Aorta (tissue), 5 donors: ENCODE data around the gene SPC25. TPM values are rescaled to one million over a fixed set of nuclear protein-coding genes. Genes with fewer than 3 reads are reported as not detected.

Experiments used
- ATAC-seq: fragments of 200-7000 bp; cut with Tn5 transposase; one replicate; pipeline ENCODE4 v1.9.1; 2022; ENCODE audit warnings: moderate library complexity; ENCODE audit not compliant: low FRiP score
- DNase-seq, 2 donors: peaks; one replicate each; pipeline ENCODE4 v3.0.0-alpha.2; 2020
- H3K27ac ChIP-seq, 2 donors: one replicate each; pipeline ENCODE4 v1.5.1; 2013; ENCODE audit warnings: low read length in 2 of 2, mild to moderate bottlenecking in 2 of 2, moderate library complexity in 2 of 2, control low read depth in 1 of 2, inconsistent platforms in 1 of 2, low read depth in 1 of 2
- H3K27me3 ChIP-seq, 2 donors: one replicate each; pipeline ENCODE4 v1.6.1; 2013; ENCODE audit warnings: control low read depth in 1 of 2, low read length in 1 of 2, mild to moderate bottlenecking in 1 of 2, moderate library complexity in 1 of 2; ENCODE audit not compliant: insufficient read depth in 2 of 2, control insufficient read depth in 1 of 2
- H3K36me3 ChIP-seq, 2 donors: one replicate each; pipeline ENCODE4 v1.6.1; 2013; ENCODE audit warnings: control low read depth in 1 of 2, low read length in 1 of 2, mild to moderate bottlenecking in 1 of 2; ENCODE audit not compliant: insufficient read depth in 2 of 2, control insufficient read depth in 1 of 2
- H3K4me1 ChIP-seq, 2 donors: one replicate each; pipeline ENCODE4 v1.6.1; 2013; ENCODE audit warnings: low read length in 2 of 2, control low read depth in 1 of 2, mild to moderate bottlenecking in 1 of 2, moderate library complexity in 1 of 2; ENCODE audit not compliant: insufficient read depth in 2 of 2, control insufficient read depth in 1 of 2
- H3K4me3 ChIP-seq, 2 donors: one replicate each; pipeline ENCODE4 v1.5.1; 2013; ENCODE audit warnings: low read length in 2 of 2, control low read depth in 1 of 2, mild to moderate bottlenecking in 1 of 2
- H3K9me3 ChIP-seq: one replicate; pipeline ENCODE4 v1.6.1; 2013; ENCODE audit warnings: mild to moderate bottlenecking, low read length; ENCODE audit not compliant: control insufficient read depth
- WGBS, 2 donors: extraction: QIAGEN DNeasy Blood & Tissue Kit; methylation state at CpG; one replicate each; pipeline ENCODE4 v1.1.7; 2013; 5-methylcytosine and 5-hydroxymethylcytosine counted together
- intact Hi-C, 2 donors: fragments of 100-400 bp; cut with DNase I; formaldehyde crosslinking; loops; one replicate each; pipeline versions ENCODE4 v1.14.2 to v1.15.0; 2022
- polyA plus RNA-seq, 2 donors: library from polyadenylated mRNA; stranded (reverse); fragments of 200-250 nt; gene quantifications; one replicate each; pipeline ENCODE4 v1.2.3, GENCODE V29; 2013
- total RNA-seq, 2 donors: library from RNA; stranded (reverse); fragmentation: NEBNext Ultra II Directional; extraction: Animal tissue kit (Norgen Biotek cat#: 25700); gene quantifications; one replicate each; pipeline ENCODE4 v1.2.1, GENCODE V29; 2021
- donor health status: healthy with polysubstance abuse.
- donor health status: Bipolar disorder and iron deficiency.
- donor health status: DM: no; HTN: no; CAD: no.
- donor health status: DM: no; HTN: no; CAD: no.
- donor health status: DM: yes; HTN: yes; CAD: no.

Gene SPC25
- total and polyA plus RNA-seq, 4 donors, result 0.23 to 1.0 (median 0.76) TPM

DNA sequence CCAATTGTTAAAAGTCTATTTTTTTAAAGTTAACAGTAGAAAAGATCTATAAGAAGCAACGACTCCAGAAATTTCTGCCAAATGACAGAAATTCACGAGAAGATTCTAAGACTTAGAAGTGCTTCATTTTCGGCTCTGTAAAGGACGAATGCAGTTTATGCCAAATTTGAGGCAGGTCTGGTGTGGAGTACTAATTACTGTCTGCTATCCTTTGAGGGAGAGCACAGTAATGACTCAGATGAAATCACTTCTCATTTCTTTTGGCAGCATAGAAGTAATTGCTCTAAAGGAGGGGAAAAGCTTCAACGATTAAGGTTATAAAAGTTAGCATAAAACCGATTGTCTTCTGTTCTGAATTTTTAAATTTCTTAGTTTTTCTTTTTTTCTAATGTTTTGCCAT, 22.2 kb upstream of the SPC25 start:
- ATAC-seq (no peak), DNase-seq (no peak)
- H3K36me3 ChIP-seq, result no peaks in the 10 kb centered on the region
- no peak overlapping the region for H3K27ac ChIP-seq
- no peaks in the 10 kb centered on the region for H3K4me1 ChIP-seq
- H3K27me3 ChIP-seq, result peaks cover 0 to 3% of the 10 kb centered on the region in 2 donors
- WGBS, 2 donors, result 50 to 51% methylated on average over 6 of the region's 6 CpGs
- no peak overlapping the region for H3K4me3 ChIP-seq
- H3K9me3 ChIP-seq, result no peaks in the 10 kb centered on the region
- intact Hi-C loops, result loop anchor here in 1 of 2 donors (10.0 kb wide), 1 partner anchor 558 kb away; no protein-coding TSS in a partner anchor

DNA sequence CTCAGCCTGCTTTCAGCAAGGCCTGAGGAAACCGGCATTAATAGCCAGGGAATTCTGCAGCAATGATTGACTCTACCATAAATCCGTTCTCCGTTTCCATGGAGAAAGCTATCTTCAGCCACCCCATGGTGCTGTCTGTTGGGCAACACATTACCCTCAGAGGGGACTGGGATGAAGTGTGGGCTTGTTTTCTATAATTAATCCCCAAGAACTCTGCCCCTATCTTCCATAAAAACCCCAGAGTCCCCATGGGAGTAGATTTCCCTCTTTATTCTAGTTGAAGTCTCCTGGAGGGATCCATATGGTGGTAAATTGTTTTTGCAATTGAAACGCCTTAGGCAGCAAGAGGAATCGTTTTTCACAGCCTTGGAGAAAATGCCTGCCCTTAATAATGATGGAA, 20.1 kb upstream of the SPC25 start:
- Histone ChIP-seq H3K9me3 (no peaks in the 10 kb centered on the region), H3K4me1 (no peaks in the 10 kb centered on the region), H3K27ac (no peak overlapping the region), H3K4me3 (no peak overlapping the region), H3K36me3 (no peaks in the 10 kb centered on the region), H3K27me3 (peaks cover 0 to 3% of the 10 kb centered on the region in 2 donors)
- intact Hi-C loops, result loop anchor here in 1 of 2 donors (10.0 kb wide), 1 partner anchor 556 kb away; no protein-coding TSS in a partner anchor
- no peak for DNase-seq
- no peak for ATAC-seq
- 74 to 75% methylated on average over 5 of the region's 5 CpGs for WGBS, 2 donors

DNA sequence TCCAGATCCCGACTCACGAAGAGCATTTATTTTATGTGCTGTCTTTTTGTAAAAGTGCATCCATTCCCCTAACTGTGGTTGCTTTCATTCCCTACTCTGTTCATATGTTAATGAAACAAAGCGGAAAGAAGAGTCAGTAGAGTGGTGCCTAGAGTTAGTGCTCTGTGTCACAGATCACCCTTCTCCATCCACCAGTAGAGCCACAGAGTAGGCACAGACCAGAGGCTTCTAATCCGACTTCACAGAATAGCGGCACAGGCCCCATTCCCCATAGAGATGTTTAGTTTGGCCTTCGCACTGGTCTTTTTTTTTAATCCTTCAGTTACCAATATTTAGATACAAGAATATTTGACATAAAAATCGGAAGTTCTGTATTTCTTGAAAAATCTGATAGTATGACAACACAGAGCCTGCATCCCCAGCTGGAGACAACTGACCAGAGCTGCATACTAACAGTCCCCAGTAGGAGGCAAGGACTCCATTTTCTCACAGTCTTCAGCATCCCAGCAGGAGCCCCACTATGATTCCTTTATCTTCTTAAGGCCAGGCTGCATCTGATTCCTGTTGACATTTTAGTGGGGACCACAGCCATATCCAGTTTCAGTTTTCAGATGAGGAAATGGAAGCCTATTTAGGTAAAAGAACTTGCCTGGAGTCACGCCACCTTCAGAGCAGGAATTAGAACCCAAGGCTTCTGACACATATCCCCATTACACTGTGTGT, 17.9 kb upstream of the SPC25 start:
- 91% methylated on average over 8 of the region's 8 CpGs for WGBS, 2 donors

DNA sequence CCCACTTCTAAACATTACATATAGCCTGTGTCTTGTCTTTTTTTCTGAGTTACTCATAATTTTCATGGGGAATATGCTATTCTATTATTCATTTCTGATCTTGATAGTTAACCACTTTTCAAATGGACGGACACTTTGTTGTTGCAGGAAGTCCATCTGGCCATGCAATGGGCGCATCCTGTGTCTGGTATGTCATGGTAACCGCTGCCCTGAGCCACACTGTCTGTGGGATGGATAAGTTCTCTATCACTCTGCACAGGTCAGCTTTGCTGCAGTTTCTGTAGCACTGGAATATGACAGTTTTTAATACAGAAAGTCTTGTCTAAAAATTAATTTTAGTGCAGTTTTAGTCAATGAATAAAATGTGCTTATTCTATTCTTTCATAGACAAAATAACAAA, 14.1 kb upstream of the SPC25 start:
- H3K27me3 ChIP-seq, result peaks cover 0 to 1% of the 10 kb centered on the region in 2 donors
- H3K36me3 ChIP-seq, result no peaks in the 10 kb centered on the region
- WGBS, 2 donors, result 86 to 93% methylated on average over 3 of the region's 3 CpGs
- H3K4me3 ChIP-seq, result no peak overlapping the region
- no peaks in the 10 kb centered on the region for H3K9me3 ChIP-seq
- DNase-seq (no peak), ATAC-seq (no peak)
- H3K27ac ChIP-seq, result no peak overlapping the region
- intact Hi-C loops, result no loop called here
- H3K4me1 ChIP-seq, result no peaks in the 10 kb centered on the region

More for the DNA sequence above, 17.9 kb upstream of the SPC25 start:
- H3K4me3 ChIP-seq, result no peak overlapping the region
- no peaks in the 10 kb centered on the region for H3K9me3 ChIP-seq
- H3K36me3 ChIP-seq, result no peaks in the 10 kb centered on the region
- ATAC-seq (no peak), DNase-seq (no peak)
- intact Hi-C loops, result no loop called here
- H3K4me1 ChIP-seq, result no peaks in the 10 kb centered on the region
- H3K27ac ChIP-seq, result no peak overlapping the region
- H3K27me3 ChIP-seq, result peaks cover 0 to 3% of the 10 kb centered on the region in 2 donors

DNA sequence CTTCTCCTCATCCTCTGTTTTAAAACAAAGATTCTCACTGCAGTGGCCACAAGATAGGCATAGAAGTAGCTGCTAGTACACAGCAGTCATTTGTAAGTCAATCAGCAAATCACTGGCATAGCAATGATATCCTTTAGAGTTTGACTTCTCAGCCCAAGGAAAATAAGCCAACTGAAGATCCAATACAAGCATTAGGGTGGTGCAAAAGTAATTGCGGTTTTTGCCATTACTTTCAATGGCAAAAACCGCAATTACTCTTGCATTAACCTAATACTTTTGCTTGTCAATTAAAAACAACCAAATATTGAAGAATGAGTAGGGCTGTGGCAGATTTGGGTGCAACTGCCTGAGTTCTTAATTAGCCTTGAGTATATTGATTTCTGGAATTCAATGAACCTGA, 13.7 kb upstream of the SPC25 start:
- DNase-seq, result no peak
- intact Hi-C loops, result no loop called here
- Histone ChIP-seq H3K36me3 (no peaks in the 10 kb centered on the region), H3K27ac (no peak overlapping the region), H3K4me1 (no peaks in the 10 kb centered on the region), H3K9me3 (no peaks in the 10 kb centered on the region), H3K27me3 (peaks cover 0 to 1% of the 10 kb centered on the region in 2 donors), H3K4me3 (no peak overlapping the region)
- no peak for ATAC-seq
- WGBS, 2 donors, result 88 to 91% methylated on average over 2 of the region's 2 CpGs

DNA sequence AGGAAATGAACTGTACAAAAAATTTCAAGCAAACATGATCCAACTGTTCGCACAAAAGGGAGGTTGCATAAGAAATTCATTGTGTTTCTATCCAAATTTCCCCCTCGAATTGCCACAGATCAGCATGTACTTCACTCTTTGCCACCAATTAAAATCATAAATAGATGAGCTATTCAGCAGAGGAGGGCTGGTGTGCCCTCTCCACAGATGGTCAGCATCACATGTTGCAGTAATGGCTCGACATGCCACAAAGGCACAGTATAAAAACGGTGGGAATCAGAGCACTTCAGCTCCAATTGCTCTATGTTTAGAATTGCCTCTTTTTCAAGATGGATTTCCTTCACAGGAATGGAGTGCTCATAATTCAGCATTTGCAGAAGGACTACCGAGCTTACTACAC, 10.8 kb upstream of the SPC25 start, which contains the start of gene G6PC2:
TSS of gene G6PC2 (plus strand) at position 289 of the 400 bp plus-strand sequence. CDS start at position 330, 41 bp downstream.
- no peak within 1 kb of the TSS for H3K27ac ChIP-seq
- H3K36me3 ChIP-seq, result no peaks in the 10 kb centered on the region
- 64 to 71% methylated on average over 5 of the region's 5 CpGs for WGBS, 2 donors
- H3K4me1 ChIP-seq, result no peaks in the 10 kb centered on the region
- no peaks in the 10 kb centered on the region for H3K27me3 ChIP-seq
- H3K9me3 ChIP-seq, result no peaks in the 10 kb centered on the region
- intact Hi-C loops, result no loop called here
- DNase-seq (no peak), ATAC-seq (no peak)
- H3K4me3 ChIP-seq, result no peak within 1 kb of the TSS

DNA sequence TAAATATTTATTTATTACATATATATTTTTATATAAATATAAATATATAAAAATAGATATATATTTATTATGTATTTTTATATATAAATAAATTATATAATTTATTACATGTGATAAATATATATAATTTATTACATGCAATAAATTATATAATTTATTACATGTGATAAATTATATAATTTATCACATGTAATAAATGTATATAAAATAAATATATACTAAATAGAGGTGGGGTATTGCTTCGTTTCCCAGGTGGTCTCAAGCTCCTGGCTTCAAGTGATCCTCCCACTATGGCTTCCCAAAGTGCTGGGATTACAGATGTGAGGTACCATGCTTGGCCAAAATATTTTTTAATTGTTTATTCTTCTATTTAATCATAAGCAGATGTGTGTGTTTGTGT, 7.2 kb upstream of the SPC25 start:
- Histone ChIP-seq H3K4me3 (no peak overlapping the region), H3K36me3 (no peaks in the 10 kb centered on the region), H3K4me1 (no peaks in the 10 kb centered on the region), H3K9me3 (no peaks in the 10 kb centered on the region), H3K27ac (no peak overlapping the region), H3K27me3 (no peaks in the 10 kb centered on the region)
- ATAC-seq (no peak), DNase-seq (no peak)
- WGBS, 2 donors, result 82 to 85% methylated on average over 1 of the region's 1 CpG
- intact Hi-C loops, result no loop called here

DNA sequence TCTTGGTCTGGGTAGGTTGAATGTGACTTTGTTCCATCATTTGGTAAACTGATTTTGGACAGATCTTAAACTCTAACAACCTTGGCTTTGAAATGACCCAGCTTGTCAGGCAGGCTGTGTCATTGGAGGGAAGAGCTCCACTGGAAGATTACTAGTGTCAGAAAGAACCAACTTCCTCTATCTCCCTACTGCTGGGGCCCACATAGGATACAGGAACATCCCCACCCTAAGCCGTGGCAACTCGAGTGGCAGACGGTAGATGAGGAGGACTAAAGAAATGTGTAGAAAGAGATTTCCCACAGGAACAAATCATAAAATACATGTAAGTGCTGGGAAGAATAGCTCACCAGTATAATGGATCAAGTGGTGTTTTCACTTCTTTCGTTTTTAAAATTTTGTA, 6.6 kb upstream of the SPC25 start:
- H3K4me1 ChIP-seq, result no peaks in the 10 kb centered on the region
- no peaks in the 10 kb centered on the region for H3K9me3 ChIP-seq
- intact Hi-C loops, result no loop called here
- ATAC-seq, result no peak
- H3K4me3 ChIP-seq, result no peak overlapping the region
- no peak overlapping the region for H3K27ac ChIP-seq
- H3K36me3 ChIP-seq, result no peaks in the 10 kb centered on the region
- H3K27me3 ChIP-seq, result no peaks in the 10 kb centered on the region
- WGBS, 2 donors, result 66 to 72% methylated on average over 4 of the region's 4 CpGs
- DNase-seq, result no peak

DNA sequence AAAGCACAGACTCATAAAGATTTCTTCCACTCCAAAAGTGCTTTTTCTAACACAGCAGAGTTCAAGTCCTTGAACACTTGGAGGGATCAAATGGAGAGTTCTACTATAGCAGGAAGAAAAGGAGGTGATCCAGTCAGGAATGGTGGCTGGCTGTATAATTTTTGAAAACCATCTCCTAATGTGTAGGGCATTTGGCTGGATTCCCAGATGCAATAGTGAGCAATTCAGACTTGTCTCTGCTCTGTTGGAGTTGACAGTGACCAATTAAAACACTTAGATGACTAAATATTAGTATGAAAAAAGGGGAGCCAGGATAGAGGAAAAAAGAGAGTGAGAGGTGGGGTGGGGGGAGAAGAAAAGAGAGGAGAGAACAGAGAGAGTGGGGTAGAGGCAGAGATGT, 5.5 kb upstream of the SPC25 start:
- H3K9me3 ChIP-seq, result no peaks in the 10 kb centered on the region
- no peaks in the 10 kb centered on the region for H3K27me3 ChIP-seq
- no peak overlapping the region for H3K4me3 ChIP-seq
- no peak overlapping the region for H3K27ac ChIP-seq
- no peaks in the 10 kb centered on the region for H3K36me3 ChIP-seq
- no peaks in the 10 kb centered on the region for H3K4me1 ChIP-seq
- intact Hi-C loops, result no loop called here
- DNase-seq (no peak), ATAC-seq (no peak)
